ENCODE results near the gene DOCK10.

The DOCK10 gene

GRCh38 chr2:224847961-224848850 lies 194.1 kb downstream of the DOCK10 start:
- H3K27ac ChIP-seq = no peak overlapping the region
- peak; percentile 53 for DNase-seq (ENCODE audit: low read depth, low spot score)

- DNase-seq (ENCODE audit: low read depth, low spot score) = no peak
- H3K27ac ChIP-seq = no peak overlapping the region
These were observed 194.9 kb downstream of the DOCK10 start for GRCh38 chr2:224847381-224847780.

- DNase-seq (ENCODE audit: low read depth, low spot score) = no peak
- no peak overlapping the region for H3K27ac ChIP-seq
These were observed 195.6 kb downstream of the DOCK10 start for GRCh38 chr2:224846686-224847085.

- no peak overlapping the region for H3K27ac ChIP-seq
- no peak for DNase-seq (ENCODE audit: low read depth, low spot score)
These were observed 196.1 kb downstream of the DOCK10 start for GRCh38 chr2:224846161-224846560.

GRCh38 chr2:224843141-224843540 lies 199.1 kb downstream of the DOCK10 start:
- DNase-seq (ENCODE audit: low read depth, low spot score) = no peak

GRCh38 chr2:224841910-224842309 lies 200.4 kb downstream of the DOCK10 start:
- DNase-seq (ENCODE audit: low read depth, low spot score) = no peak
- no peak overlapping the region for H3K27ac ChIP-seq

More at GRCh38 chr2:224843141-224843540, 199.1 kb downstream of the DOCK10 start:
- no peak overlapping the region for H3K27ac ChIP-seq

GRCh38 chr2:224838335-224838734 lies 203.9 kb downstream of the DOCK10 start:
- DNase-seq (ENCODE audit: low read depth, low spot score) = no peak
- no peak overlapping the region for H3K27ac ChIP-seq

GRCh38 chr2:224837558-224837957 lies 204.7 kb downstream of the DOCK10 start:
- no peak for DNase-seq (ENCODE audit: low read depth, low spot score)
- H3K27ac ChIP-seq = peak overlapping the region; percentile 62

GRCh38 chr2:224837066-224837465 lies 205.2 kb downstream of the DOCK10 start:
- no peak for DNase-seq (ENCODE audit: low read depth, low spot score)
- H3K27ac ChIP-seq = peak overlapping the region; percentile 62

GRCh38 chr2:224836263-224836662 lies 206.0 kb downstream of the DOCK10 start:
- no peak for DNase-seq (ENCODE audit: low read depth, low spot score)
- no peak overlapping the region for H3K27ac ChIP-seq

GRCh38 chr2:224835405-224835804 lies 206.9 kb downstream of the DOCK10 start:
- no peak for DNase-seq (ENCODE audit: low read depth, low spot score)
- no peak overlapping the region for H3K27ac ChIP-seq

GRCh38 chr2:224833986-224834385 lies 208.3 kb downstream of the DOCK10 start:
- no peak for DNase-seq (ENCODE audit: low read depth, low spot score)
- no peak overlapping the region for H3K27ac ChIP-seq

- no peak overlapping the region for H3K27ac ChIP-seq
- no peak for DNase-seq (ENCODE audit: low read depth, low spot score)
These were observed 210.1 kb downstream of the DOCK10 start for GRCh38 chr2:224832207-224832606.

GRCh38 chr2:224831530-224831929 lies 210.7 kb downstream of the DOCK10 start:
- no peak for DNase-seq (ENCODE audit: low read depth, low spot score)
- H3K27ac ChIP-seq = no peak overlapping the region

- no peak for DNase-seq (ENCODE audit: low read depth, low spot score)
- no peak overlapping the region for H3K27ac ChIP-seq
These were observed 221.8 kb downstream of the DOCK10 start for GRCh38 chr2:224820283-224820991.

GRCh38 chr2:224819075-224819474 lies 223.2 kb downstream of the DOCK10 start:
- H3K27ac ChIP-seq = no peak overlapping the region
- DNase-seq (ENCODE audit: low read depth, low spot score) = no peak

GRCh38 chr2:224817676-224818075 lies 224.6 kb downstream of the DOCK10 start:
- no peak overlapping the region for H3K27ac ChIP-seq
- no peak for DNase-seq (ENCODE audit: low read depth, low spot score)

GRCh38 chr2:224816816-224817215 lies 225.5 kb downstream of the DOCK10 start:
- H3K27ac ChIP-seq = peak overlapping the region; percentile 38
- peak; percentile 31 for DNase-seq (ENCODE audit: low read depth, low spot score)

GRCh38 chr2:224813578-224813977 lies 228.7 kb downstream of the DOCK10 start:
- no peak overlapping the region for H3K27ac ChIP-seq
- DNase-seq (ENCODE audit: low read depth, low spot score) = no peak

- DNase-seq (ENCODE audit: low read depth, low spot score) = peak; percentile 39
- peak overlapping the region; percentile 4 for H3K27ac ChIP-seq
These were observed 234.9 kb downstream of the DOCK10 start for GRCh38 chr2:224807153-224807964.

GRCh38 chr2:224803930-224804329 lies 238.3 kb downstream of the DOCK10 start:
- DNase-seq (ENCODE audit: low read depth, low spot score) = no peak
- no peak overlapping the region for H3K27ac ChIP-seq

All from epithelial cell of prostate (primary cell).